H1 (cell line): ENCODE measurements around the gene CNN3.

ENCODE experiments used
- CEBPB ChIP-seq: IDR thresholded peaks from 2 replicates; pipeline ENCODE4 v1.6.1; 2012; ENCODE audit warnings: low read depth, low read length
- CHD2 ChIP-seq: IDR thresholded peaks from 2 replicates; pipeline ENCODE4 v1.6.1; 2012; ENCODE audit warnings: low read length, improper control_type of control experiment
- CREB1 ChIP-seq: IDR thresholded peaks from 2 replicates; pipeline ENCODE4 v1.6.1; 2012; ENCODE audit warnings: inconsistent platforms
- EP300 ChIP-seq, 2 experiments: IDR thresholded peaks; 1 replicate in 1 of 2; 2 replicates in 1 of 2; pipeline ENCODE4 v1.6.1; 2011 to 2012; ENCODE audit warnings: low read depth in 2 of 2, low read length in 2 of 2, mild to moderate bottlenecking in 2 of 2, borderline replicate concordance in 1 of 2, inconsistent platforms in 1 of 2, moderate library complexity in 1 of 2
- GABPA ChIP-seq: IDR thresholded peaks from 2 replicates; pipeline ENCODE4 v1.6.1; 2011; ENCODE audit warnings: mild to moderate bottlenecking, low read length, moderate library complexity, borderline replicate concordance; ENCODE audit not compliant: insufficient read depth
- KDM5A ChIP-seq: fragments of 200-600 bp; IDR thresholded peaks from 2 replicates; pipeline ENCODE4 v1.7.1; 2012; ENCODE audit warnings: mild to moderate bottlenecking, low read length, inconsistent platforms, mixed read lengths
- POLR2AphosphoS5 ChIP-seq: IDR thresholded peaks from 2 replicates; pipeline ENCODE4 v1.6.1; 2011; ENCODE audit warnings: low read depth, low read length
- RAD21 ChIP-seq, 2 experiments: IDR thresholded peaks in 1 of 2; conservative IDR thresholded peaks in 1 of 2; 2 replicates each; pipeline ENCODE4 v1.6.1; 2011; ENCODE audit warnings: low read depth in 2 of 2, low read length in 2 of 2, improper control_type of control experiment in 1 of 2, inconsistent platforms in 1 of 2, mild to moderate bottlenecking in 1 of 2, moderate library complexity in 1 of 2
- RFX5 ChIP-seq: IDR thresholded peaks from 2 replicates; pipeline ENCODE4 v1.6.1; 2011; ENCODE audit warnings: low read depth, low read length, improper control_type of control experiment, borderline replicate concordance
- SIRT6 ChIP-seq: IDR thresholded peaks from one replicate; pipeline ENCODE4 v1.7.1; 2012; ENCODE audit warnings: low read length, inconsistent platforms
- YY1 ChIP-seq: IDR thresholded peaks from 2 replicates; pipeline ENCODE4 v1.6.1; 2011; ENCODE audit warnings: low read depth, mild to moderate bottlenecking, low read length
- TF ChIP-seq, protein P1 (sequence below), 3 experiments: IDR thresholded peaks; 1 replicate in 2 of 3; 2 replicates in 1 of 3; pipeline versions ENCODE4 v1.5.1 to v1.6.1; 2011; ENCODE audit warnings: low read length in 3 of 3, mild to moderate bottlenecking in 3 of 3, inconsistent platforms in 2 of 3, low read depth in 1 of 3, moderate library complexity in 1 of 3; ENCODE audit not compliant: insufficient read depth in 1 of 3; ENCODE audit errors: control extremely low read depth in 1 of 3

DNA sequence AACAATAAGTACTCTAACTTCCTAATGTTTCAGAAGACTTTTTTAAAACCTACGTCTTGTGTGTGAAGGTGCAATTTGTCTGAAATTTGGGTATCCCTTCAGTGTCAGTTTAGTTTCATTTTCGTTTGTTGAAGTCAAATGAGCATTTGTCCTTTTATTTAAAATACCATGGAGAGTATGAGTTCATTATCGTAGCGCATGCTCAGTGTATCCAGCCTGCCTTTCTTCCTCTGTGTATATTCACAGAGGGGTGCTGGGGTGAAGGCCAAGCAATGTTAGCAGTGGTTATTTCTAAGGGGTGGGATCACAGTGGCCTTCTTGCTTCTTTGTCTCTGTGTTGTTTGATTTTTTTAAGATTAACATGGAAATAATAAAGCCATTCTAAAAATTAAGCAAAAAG, 43.2 kb downstream of the CNN3 start:
- no peak for TF ChIP-seq YY1
- no peak for TF ChIP-seq RAD21 (IDR thresholded peaks at IDR 0.05 in 1 of 2, conservative IDR thresholded peaks at IDR 0.05 in 1 of 2; ENCODE audit: low read depth in 2 of 2, low read length in 2 of 2)
- TF ChIP-seq POLR2AphosphoS5, result no peak
- no peak for TF ChIP-seq GABPA
- TF ChIP-seq KDM5A, result no peak
- TF ChIP-seq, protein P1, sequence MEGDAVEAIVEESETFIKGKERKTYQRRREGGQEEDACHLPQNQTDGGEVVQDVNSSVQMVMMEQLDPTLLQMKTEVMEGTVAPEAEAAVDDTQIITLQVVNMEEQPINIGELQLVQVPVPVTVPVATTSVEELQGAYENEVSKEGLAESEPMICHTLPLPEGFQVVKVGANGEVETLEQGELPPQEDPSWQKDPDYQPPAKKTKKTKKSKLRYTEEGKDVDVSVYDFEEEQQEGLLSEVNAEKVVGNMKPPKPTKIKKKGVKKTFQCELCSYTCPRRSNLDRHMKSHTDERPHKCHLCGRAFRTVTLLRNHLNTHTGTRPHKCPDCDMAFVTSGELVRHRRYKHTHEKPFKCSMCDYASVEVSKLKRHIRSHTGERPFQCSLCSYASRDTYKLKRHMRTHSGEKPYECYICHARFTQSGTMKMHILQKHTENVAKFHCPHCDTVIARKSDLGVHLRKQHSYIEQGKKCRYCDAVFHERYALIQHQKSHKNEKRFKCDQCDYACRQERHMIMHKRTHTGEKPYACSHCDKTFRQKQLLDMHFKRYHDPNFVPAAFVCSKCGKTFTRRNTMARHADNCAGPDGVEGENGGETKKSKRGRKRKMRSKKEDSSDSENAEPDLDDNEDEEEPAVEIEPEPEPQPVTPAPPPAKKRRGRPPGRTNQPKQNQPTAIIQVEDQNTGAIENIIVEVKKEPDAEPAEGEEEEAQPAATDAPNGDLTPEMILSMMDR (IDR thresholded peaks at IDR 0.05; ENCODE audit: control extremely low read depth in 1 of 3, insufficient read depth in 1 of 3, low read depth in 1 of 3, low read length in 3 of 3), result no peak
- TF ChIP-seq RFX5, result no peak
- no peak for TF ChIP-seq EP300 (IDR thresholded peaks at IDR 0.05; ENCODE audit: borderline replicate concordance in 1 of 2, low read depth in 2 of 2, low read length in 2 of 2)
- TF ChIP-seq CEBPB, result no peak
- no peak for TF ChIP-seq CREB1
- TF ChIP-seq SIRT6, result no peak
- no peak for TF ChIP-seq CHD2
